Adrenal gland (tissue), 12 donors: ENCODE measurements around the gene ATXN7. TPM values are rescaled to one million over a fixed set of nuclear protein-coding genes. Genes with fewer than 3 reads are reported as not detected.

Experiments used
- DNase-seq, 7 donors: peaks; one replicate each; pipeline ENCODE4 v3.0.0-alpha.2; 2019 to 2020
- H3K27ac ChIP-seq, 5 donors: fragments of 200-600 bp; sonication (generic) in 4 of 5; 1 replicate in 3 of 5; 2 replicates in 2 of 5; pipeline versions ENCODE4 v1.5.1 to v1.8.0; 2016 to 2020; ENCODE audit warnings: mild to moderate bottlenecking in 1 of 5
- H3K27me3 ChIP-seq: fragments of 200-600 bp; 2 replicates; pipeline ENCODE4 v1.8.0; 2021
- H3K36me3 ChIP-seq, 2 donors: fragments of 200-600 bp; replicated peaks in 1 of 2; 1 replicate in 1 of 2; 2 replicates in 1 of 2; pipeline versions ENCODE4 v1.5.1 to v1.8.0; 2018 to 2022
- H3K4me1 ChIP-seq, 2 donors: fragments of 200-600 bp; replicated peaks in 1 of 2; 1 replicate in 1 of 2; 2 replicates in 1 of 2; pipeline versions ENCODE4 v1.5.1 to v1.8.0; 2018 to 2021
- H3K4me3 ChIP-seq, 4 donors: fragments of 200-600 bp; sonication (generic) in 3 of 4; one replicate each; pipeline ENCODE4 v1.5.1; 2016 to 2018
- H3K9me3 ChIP-seq, 3 donors: fragments of 200-600 bp; sonication (generic) in 1 of 3; replicated peaks in 1 of 3; 1 replicate in 2 of 3; 2 replicates in 1 of 3; pipeline versions ENCODE4 v1.5.1 to v1.8.0; 2016 to 2021
- POLR2A ChIP-seq, 2 donors: fragments of 450-650 bp; IDR thresholded peaks; one replicate each; pipeline ENCODE4 v1.6.1; 2017; ENCODE audit warnings: antibody characterized with exemption in 2 of 2, mild to moderate bottlenecking in 2 of 2, moderate library complexity in 1 of 2
- WGBS, 4 donors: extraction: QIAGEN DNeasy Blood & Tissue Kit in 2 of 4; methylation state at CpG; one replicate each; pipeline versions ENCODE4 v1.1.5 to v1.1.7; 2013 to 2017; 5-methylcytosine and 5-hydroxymethylcytosine counted together
- intact Hi-C, 2 donors: fragments of 100-400 bp; cut with DNase I; formaldehyde crosslinking; loops; one replicate each; pipeline versions ENCODE4 v1.14.1 to v1.15.0; 2022 to 2023
- polyA plus RNA-seq, 3 donors: library from polyadenylated mRNA; stranded (reverse); fragments of 200-250 nt in 2 of 3; fragments of 350-450 nt in 1 of 3; fragmentation: Illumina TruSeq in 1 of 3; extraction: RNeasy Lipid Tissue Mini Kit (QIAGEN cat#74804) in 1 of 3; gene quantifications; one replicate each; pipeline ENCODE4 v1.2.3, GENCODE V29; 2013 to 2014
- total RNA-seq, 9 donors: library from RNA; depleted of rRNA in 4 of 9; stranded (reverse); fragments of >200 nt in 4 of 9; fragments of 120-200 nt in 1 of 9; fragmentation: NEBNext Ultra II Directional in 1 of 9; extraction: Animal tissue kit (Norgen Biotek cat#: 25700) in 1 of 9; gene quantifications; one replicate each; pipeline versions ENCODE4 v1.1.0 to v1.2.4, GENCODE V29; 2013 to 2023
- TF ChIP-seq, protein P1 (sequence below), 6 experiments: fragments of 450-650 bp in 4 of 6; fragments of 200-600 bp in 2 of 6; sonication (generic) in 1 of 6; IDR thresholded peaks; 1 replicate in 5 of 6; 2 replicates in 1 of 6; pipeline versions ENCODE4 v1.5.1 to v1.8.0; 2016 to 2021; ENCODE audit warnings: antibody characterized with exemption in 6 of 6, mild to moderate bottlenecking in 2 of 6, moderate library complexity in 1 of 6
- donor health status: healthy with polysubstance abuse.
- donor health status: Bipolar disorder and iron deficiency.
- donor health status: DM: yes; HTN: yes; CAD: no.
- donor health status: DM: no; HTN: no; CAD: no.
- donor health status: DM: no; HTN: no; CAD: no.
- donor health status: DM: yes; HTN: yes; CAD: no.

ATXN7 gene
- total and polyA plus RNA-seq, 12 donors: 4.1 to 27.3 (median 18.0) TPM

DNA sequence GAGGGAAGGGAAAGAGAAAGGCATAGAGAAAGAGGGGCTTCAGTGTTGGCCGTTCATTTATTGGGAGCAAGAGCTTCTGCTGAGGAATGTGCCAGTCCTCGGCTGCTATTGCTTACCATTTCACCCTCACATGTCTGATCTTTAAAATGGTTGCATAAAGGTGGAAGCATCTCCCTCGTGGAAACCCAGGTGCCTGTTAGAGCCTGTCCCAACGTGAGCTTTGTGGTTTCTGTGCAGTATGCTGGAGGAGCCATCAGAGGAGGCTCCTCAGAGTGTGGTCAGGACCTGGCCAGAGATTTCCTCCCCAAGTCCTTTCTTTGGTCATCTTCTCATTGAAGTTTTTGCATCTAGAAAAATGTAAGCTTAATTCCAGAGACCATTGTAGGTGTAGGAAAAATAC, 125.3 kb downstream of the ATXN7 start:
- no peak overlapping the region for H3K27ac ChIP-seq
- no peaks in the 10 kb centered on the region for H3K4me1 ChIP-seq
- DNase-seq: no peak
- no peaks in the 10 kb centered on the region for H3K27me3 ChIP-seq
- intact Hi-C loops: no loop called here
- 78 to 94% (median 85%) methylated on average over 4 of the region's 4 CpGs for WGBS, 4 donors
- no peak overlapping the region for H3K4me3 ChIP-seq
- peaks cover 0 to 68% of the 10 kb centered on the region in 2 donors for H3K36me3 ChIP-seq
- TF ChIP-seq, protein P1, sequence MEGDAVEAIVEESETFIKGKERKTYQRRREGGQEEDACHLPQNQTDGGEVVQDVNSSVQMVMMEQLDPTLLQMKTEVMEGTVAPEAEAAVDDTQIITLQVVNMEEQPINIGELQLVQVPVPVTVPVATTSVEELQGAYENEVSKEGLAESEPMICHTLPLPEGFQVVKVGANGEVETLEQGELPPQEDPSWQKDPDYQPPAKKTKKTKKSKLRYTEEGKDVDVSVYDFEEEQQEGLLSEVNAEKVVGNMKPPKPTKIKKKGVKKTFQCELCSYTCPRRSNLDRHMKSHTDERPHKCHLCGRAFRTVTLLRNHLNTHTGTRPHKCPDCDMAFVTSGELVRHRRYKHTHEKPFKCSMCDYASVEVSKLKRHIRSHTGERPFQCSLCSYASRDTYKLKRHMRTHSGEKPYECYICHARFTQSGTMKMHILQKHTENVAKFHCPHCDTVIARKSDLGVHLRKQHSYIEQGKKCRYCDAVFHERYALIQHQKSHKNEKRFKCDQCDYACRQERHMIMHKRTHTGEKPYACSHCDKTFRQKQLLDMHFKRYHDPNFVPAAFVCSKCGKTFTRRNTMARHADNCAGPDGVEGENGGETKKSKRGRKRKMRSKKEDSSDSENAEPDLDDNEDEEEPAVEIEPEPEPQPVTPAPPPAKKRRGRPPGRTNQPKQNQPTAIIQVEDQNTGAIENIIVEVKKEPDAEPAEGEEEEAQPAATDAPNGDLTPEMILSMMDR (IDR thresholded peaks at IDR 0.05): no peak
- no peak for TF ChIP-seq POLR2A (IDR thresholded peaks at IDR 0.05)
- H3K9me3 ChIP-seq: no peaks in the 10 kb centered on the region

DNA sequence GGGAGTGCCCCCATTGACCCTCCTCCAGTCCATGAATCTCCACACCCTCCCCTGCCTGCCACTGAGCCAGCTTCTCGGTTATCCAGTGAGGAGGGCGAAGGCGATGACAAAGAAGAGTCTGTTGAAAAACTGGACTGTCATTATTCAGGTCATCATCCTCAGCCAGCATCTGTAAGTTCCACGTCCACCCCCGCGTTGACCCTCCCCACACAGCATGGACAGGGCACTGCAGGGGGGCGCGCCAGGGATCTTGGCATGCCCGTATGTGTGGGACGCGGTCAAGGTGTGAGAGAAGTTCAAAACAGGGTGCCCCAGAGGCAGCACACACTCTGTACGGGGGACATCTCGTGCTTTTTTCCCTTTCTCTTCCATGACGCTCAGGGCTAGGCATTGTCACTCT, 126.5 kb downstream of the ATXN7 start:
- Histone ChIP-seq H3K27me3 (no peaks in the 10 kb centered on the region), H3K36me3 (peaks cover 0 to 56% of the 10 kb centered on the region in 2 donors), H3K4me3 (no peak overlapping the region), H3K9me3 (no peaks in the 10 kb centered on the region), H3K27ac (no peak overlapping the region), H3K4me1 (no peaks in the 10 kb centered on the region)
- WGBS, 4 donors: 94 to 98% (median 95%) methylated on average over 13 to 14 of the region's 14 CpGs
- intact Hi-C loops: loop anchor here (10.0 kb wide), 1 partner anchor 75 kb away; the partner anchor contains the start of gene SCAANT1 (in 2 of the 2)
- DNase-seq: no peak
- TF ChIP-seq POLR2A (IDR thresholded peaks at IDR 0.05): no peak

DNA sequence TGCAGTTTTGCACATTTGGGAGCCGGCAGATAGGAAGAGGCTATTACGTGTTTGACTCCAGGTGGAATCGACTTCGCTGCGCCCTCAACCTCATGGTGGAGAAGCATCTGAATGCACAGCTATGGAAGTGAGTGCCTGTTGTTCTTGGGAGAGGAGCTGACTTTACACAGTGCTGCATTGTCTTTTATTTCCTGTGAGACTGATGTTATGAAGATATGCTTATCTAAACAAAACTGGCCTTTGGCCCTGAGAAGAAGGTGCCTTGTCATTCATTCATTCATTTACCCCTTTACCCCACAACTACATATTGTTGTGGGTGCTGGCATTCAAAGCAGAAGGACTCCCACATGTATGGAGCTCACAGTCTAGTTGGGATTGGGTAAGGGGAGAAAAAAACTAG, 127.1 kb downstream of the ATXN7 start:
- Histone ChIP-seq H3K36me3 (peaks cover 0 to 60% of the 10 kb centered on the region in 2 donors), H3K27ac (no peak overlapping the region)
- WGBS, 4 donors: 87 to 98% (median 88%) methylated on average over 5 of the region's 5 CpGs

DNA sequence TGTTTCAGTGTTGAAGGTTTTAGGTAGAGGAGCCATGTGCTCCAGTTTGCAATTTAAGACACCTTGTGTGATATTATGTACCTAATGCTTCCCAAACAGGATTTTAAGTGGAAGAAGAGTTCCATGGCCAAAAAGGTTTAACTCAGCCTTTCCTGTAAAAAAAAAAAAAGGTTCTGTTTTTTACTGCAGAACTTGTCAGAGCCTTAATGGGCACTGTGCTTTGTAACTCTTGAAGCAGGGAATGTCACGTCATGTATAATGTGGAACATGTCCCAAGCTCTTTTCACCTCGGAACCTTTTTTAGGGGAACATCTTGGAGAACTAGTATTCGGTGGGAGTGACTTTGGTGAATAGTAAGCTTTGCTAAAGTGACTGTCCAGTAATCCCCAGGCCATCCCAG, 128.0 kb downstream of the ATXN7 start:
- no peak overlapping the region for H3K27ac ChIP-seq
- peaks cover 0 to 69% of the 10 kb centered on the region in 2 donors for H3K36me3 ChIP-seq
- 94 to 98% (median 95%) methylated on average over 3 of the region's 3 CpGs for WGBS, 4 donors

More for the DNA sequence above, 127.1 kb downstream of the ATXN7 start:
- H3K4me1 ChIP-seq: no peaks in the 10 kb centered on the region
- TF ChIP-seq, protein P1 (IDR thresholded peaks at IDR 0.05): no peak
- TF ChIP-seq POLR2A (IDR thresholded peaks at IDR 0.05): no peak
- no peaks in the 10 kb centered on the region for H3K27me3 ChIP-seq
- no peak overlapping the region for H3K4me3 ChIP-seq
- intact Hi-C loops: loop anchor here (10.0 kb wide), 1 partner anchor 76 kb away; the partner anchor contains the start of gene SCAANT1 (in 2 of the 2)
- no peak for DNase-seq
- no peaks in the 10 kb centered on the region for H3K9me3 ChIP-seq

More for the DNA sequence above, 128.0 kb downstream of the ATXN7 start:
- Histone ChIP-seq H3K27me3 (no peaks in the 10 kb centered on the region), H3K9me3 (no peaks in the 10 kb centered on the region), H3K4me3 (no peak overlapping the region), H3K4me1 (no peaks in the 10 kb centered on the region)
- intact Hi-C loops: loop anchor here (10.0 kb wide), 1 partner anchor 77 kb away; the partner anchor contains the start of gene SCAANT1 (in 2 of the 2)
- TF ChIP-seq, protein P1 (IDR thresholded peaks at IDR 0.05): no peak
- no peak for TF ChIP-seq POLR2A (IDR thresholded peaks at IDR 0.05)
- DNase-seq: no peak
